ENCODE data around the gene NAA50.

NAA50 gene

GRCh38 chr3:113745756-113746547 lies at the start of gene NAA50:
NAA50 (minus strand) TSS chr3:113746249; CDS start chr3:113745949, 300 bp downstream.
- CTCF ChIA-PET, result interaction anchor here (0.6 to 2.0 kb wide), 10 partner anchors 10 to 551 kb away, joined by 3 to 15 read pairs (median 4); no protein-coding TSS in a partner anchor
- TF ChIP-seq ZBTB17 (tag by site-specific recombination; IDR thresholded peaks at IDR 0.05) (peak; percentile 85), ZNF398 (tag by site-specific recombination; IDR thresholded peaks at IDR 0.05) (peak; percentile 69), HOXD13 (CRISPR knock-in tag; IDR thresholded peaks at IDR 0.05; ENCODE audit: borderline replicate concordance) (no peak), ZNF37A (tag by site-specific recombination; IDR thresholded peaks at IDR 0.05) (no peak), ZNF843 (tag by site-specific recombination; IDR thresholded peaks at IDR 0.05) (peak; percentile 12; the same call in 1 of the 2 replicates), SETDB1 (IDR thresholded peaks at IDR 0.05; ENCODE audit: insufficient read length, low read length) (no peak), ZNF596 (tag by site-specific recombination; IDR thresholded peaks at IDR 0.05) (no peak), ZNF423 (tag by site-specific recombination; IDR thresholded peaks at IDR 0.05) (no peak), BCL11B (tag by site-specific recombination; IDR thresholded peaks at IDR 0.05; ENCODE audit: low read depth) (peak; percentile 56; the same call in 1 of the 2 replicates), SP7 (tag by site-specific recombination; IDR thresholded peaks at IDR 0.05) (no peak; the same call in 1 of the 2 replicates), ZNF626 (tag by site-specific recombination; IDR thresholded peaks at IDR 0.05) (no peak), ZNF600 (tag by site-specific recombination; IDR thresholded peaks at IDR 0.05) (0 out of 2 replicates have a peak, but pooled peaks have one; percentile 40), ZBTB7A (tag by site-specific recombination; IDR thresholded peaks at IDR 0.05; ENCODE audit: low read depth) (no peak), KLF1 (tag by site-specific recombination; IDR thresholded peaks at IDR 0.05) (no peak), ZNF561 (tag by site-specific recombination; IDR thresholded peaks at IDR 0.05; ENCODE audit: borderline replicate concordance) (peak; percentile 51; the same call in 1 of the 2 replicates), ZNF302 (tag by site-specific recombination; IDR thresholded peaks at IDR 0.05; ENCODE audit: low read depth) (no peak), ZNF248 (tag by site-specific recombination; IDR thresholded peaks at IDR 0.05) (no peak), ZSCAN30 (tag by site-specific recombination; IDR thresholded peaks at IDR 0.05) (no peak), ZBTB11 (tag by site-specific recombination; conservative IDR thresholded peaks at IDR 0.05; ENCODE audit: low read depth) (no peak), ZFHX2 (tag by site-specific recombination; conservative IDR thresholded peaks at IDR 0.05) (no peak; the same call in 1 of the 2 replicates), ZNF549 (tag by site-specific recombination; IDR thresholded peaks at IDR 0.05) (no peak), ZNF394 (tag by site-specific recombination; IDR thresholded peaks at IDR 0.05; ENCODE audit: borderline replicate concordance) (no peak; the same call in 1 of the 2 replicates), ZNF24 (tag by site-specific recombination; IDR thresholded peaks at IDR 0.05) (no peak; the same call in 1 of the 2 replicates), ZNF777 (tag by site-specific recombination; IDR thresholded peaks at IDR 0.05; ENCODE audit: borderline replicate concordance) (no peak), ZNF530 (tag by site-specific recombination; IDR thresholded peaks at IDR 0.05; ENCODE audit: low read depth) (no peak), ZNF48 (tag by site-specific recombination; IDR thresholded peaks at IDR 0.05) (no peak), ZNF610 (tag by site-specific recombination; IDR thresholded peaks at IDR 0.05; ENCODE audit: borderline replicate concordance) (no peak), ZNF580 (tag by site-specific recombination; IDR thresholded peaks at IDR 0.05) (no peak), ZBTB20 (tag by site-specific recombination; IDR thresholded peaks at IDR 0.05) (peak; percentile 11), ZNF433 (tag by site-specific recombination; IDR thresholded peaks at IDR 0.05; ENCODE audit: low read depth) (no peak), ZNF211 (tag by site-specific recombination; IDR thresholded peaks at IDR 0.05; ENCODE audit: low read depth) (no peak), ZNF639 (tag by site-specific recombination; IDR thresholded peaks at IDR 0.05) (no peak)

More at GRCh38 chr3:113745756-113746547, at the start of gene NAA50:
- Histone ChIP-seq H3K9me3 (ENCODE audit: control insufficient read depth, insufficient read depth, low read depth, low read length) (no peaks in the 10 kb centered on the region), H3K27ac (ENCODE audit: extremely low read depth, low read depth, low read length) (peak within 1 kb of the TSS; percentile 92), H3K4me1 (ENCODE audit: control insufficient read depth, insufficient read depth, low read length) (no peaks in the 10 kb centered on the region), H3K36me3 (ENCODE audit: control insufficient read depth in 2 of 2, insufficient read depth in 1 of 2, low read length in 2 of 2) (peaks cover 0 to 3% of the 10 kb centered on the region in 2 experiments; a peak in 1 of 3 replicates), H3K4me3 (ENCODE audit: low read depth, low read length) (peak within 1 kb of the TSS; percentile 86)
- POLR2A ChIA-PET, result interaction anchor here (0.6 to 1.3 kb wide), 8 partner anchors 9 to 791 kb away, joined by 3 to 5 read pairs (median 4); partner anchors contain the start of genes SPICE1 and USF3
